ENCODE measurements around the gene CDK14. TPM values are rescaled to one million over a fixed set of nuclear protein-coding genes. Genes with fewer than 3 reads are reported as not detected.

The CDK14 gene
- total RNA-seq, 1 experiment from 2014 or later, result 39.1 TPM

DNA sequence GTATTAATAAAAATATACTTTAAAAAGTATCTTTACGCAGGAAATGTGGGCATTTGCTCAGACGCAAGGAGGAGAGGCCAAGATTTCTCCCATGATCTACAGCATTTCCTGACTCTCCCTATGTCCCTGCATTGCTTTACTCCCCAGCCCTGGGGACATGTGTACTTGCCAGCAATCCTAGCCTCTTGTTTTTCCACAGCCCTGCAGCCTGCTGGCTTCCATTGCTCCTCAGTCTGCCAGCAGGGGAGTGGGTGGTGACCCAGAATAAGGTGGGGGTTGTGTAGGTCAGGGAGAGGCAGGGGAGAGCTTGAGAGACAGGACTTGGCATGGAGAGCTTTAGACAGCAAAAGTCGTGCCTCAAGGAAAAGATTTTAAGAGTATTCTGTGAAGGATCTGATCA is 307.7 kb downstream of the CDK14 start:
- H3K27me3 ChIP-seq (ENCODE audit: insufficient read depth, low read depth), result no peaks in the 10 kb centered on the region
- H3K9me2 ChIP-seq (ENCODE audit: insufficient read depth), result no peaks in the 10 kb centered on the region; the same call in 1 of the 2 replicates
- TF ChIP-seq EZH2 (IDR thresholded peaks at IDR 0.05; ENCODE audit: low read depth), result no peak
- TF ChIP-seq, protein P1, sequence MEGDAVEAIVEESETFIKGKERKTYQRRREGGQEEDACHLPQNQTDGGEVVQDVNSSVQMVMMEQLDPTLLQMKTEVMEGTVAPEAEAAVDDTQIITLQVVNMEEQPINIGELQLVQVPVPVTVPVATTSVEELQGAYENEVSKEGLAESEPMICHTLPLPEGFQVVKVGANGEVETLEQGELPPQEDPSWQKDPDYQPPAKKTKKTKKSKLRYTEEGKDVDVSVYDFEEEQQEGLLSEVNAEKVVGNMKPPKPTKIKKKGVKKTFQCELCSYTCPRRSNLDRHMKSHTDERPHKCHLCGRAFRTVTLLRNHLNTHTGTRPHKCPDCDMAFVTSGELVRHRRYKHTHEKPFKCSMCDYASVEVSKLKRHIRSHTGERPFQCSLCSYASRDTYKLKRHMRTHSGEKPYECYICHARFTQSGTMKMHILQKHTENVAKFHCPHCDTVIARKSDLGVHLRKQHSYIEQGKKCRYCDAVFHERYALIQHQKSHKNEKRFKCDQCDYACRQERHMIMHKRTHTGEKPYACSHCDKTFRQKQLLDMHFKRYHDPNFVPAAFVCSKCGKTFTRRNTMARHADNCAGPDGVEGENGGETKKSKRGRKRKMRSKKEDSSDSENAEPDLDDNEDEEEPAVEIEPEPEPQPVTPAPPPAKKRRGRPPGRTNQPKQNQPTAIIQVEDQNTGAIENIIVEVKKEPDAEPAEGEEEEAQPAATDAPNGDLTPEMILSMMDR (conservative IDR thresholded peaks at IDR 0.05), result no peak
- H4K20me1 ChIP-seq (ENCODE audit: insufficient read depth), result no peaks in the 10 kb centered on the region
- no peak overlapping the region for H3K4me3 ChIP-seq
- H3K27ac ChIP-seq, result no peak overlapping the region
- no peaks in the 10 kb centered on the region for H3K36me3 ChIP-seq (ENCODE audit: low read depth)
- intact Hi-C loops (cut with micrococcal nuclease; ENCODE audit: unreplicated experiment), result no loop called here
- no peaks in the 10 kb centered on the region for H3K9me3 ChIP-seq (ENCODE audit: insufficient read depth, low read depth)
- no TSS peak for BruUV-seq (replicated peaks)
- H3F3A ChIP-seq (ENCODE audit: insufficient read depth, low read depth), result no peaks in the 10 kb centered on the region
- CTCF ChIA-PET, result no interaction called here
- no peak overlapping the region for H3K4me2 ChIP-seq
- no peak for DNase-seq
- no peak overlapping the region for H2AFZ ChIP-seq
- no peaks in the 10 kb centered on the region for H3K4me1 ChIP-seq (replicated peaks; ENCODE audit: insufficient read depth)
- H3K79me2 ChIP-seq (ENCODE audit: low read depth), result no peaks in the 10 kb centered on the region
- POLR2A ChIA-PET (ENCODE audit: unreplicated experiment), result no interaction called here

DNA sequence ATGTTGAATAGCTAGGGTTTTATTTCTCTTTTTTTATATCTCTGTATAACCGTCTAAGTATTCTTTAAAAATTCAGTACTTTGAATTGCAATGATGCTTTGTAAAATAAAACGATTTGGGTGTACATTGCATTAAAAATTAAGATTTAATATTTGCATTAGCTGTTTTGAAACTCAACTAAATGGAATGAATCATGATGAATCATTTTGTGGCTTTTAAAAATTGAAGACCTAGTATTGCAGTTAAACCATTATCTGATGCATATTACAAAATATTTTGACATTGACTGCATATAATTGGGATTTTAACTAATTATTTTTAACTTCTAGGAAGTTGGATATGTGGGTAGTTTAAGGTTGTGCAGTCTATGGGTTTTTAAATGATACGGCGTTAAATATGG is 314.0 kb downstream of the CDK14 start:
- no peak for DNase-seq
- no peaks in the 10 kb centered on the region for H4K20me1 ChIP-seq (ENCODE audit: insufficient read depth)
- no peaks in the 10 kb centered on the region for H3K79me2 ChIP-seq (ENCODE audit: low read depth)
- no peaks in the 10 kb centered on the region for H3K27me3 ChIP-seq (ENCODE audit: insufficient read depth, low read depth)
- no peaks in the 10 kb centered on the region for H3K9me3 ChIP-seq (ENCODE audit: insufficient read depth, low read depth)
- no peak overlapping the region for H2AFZ ChIP-seq
- ChIA-PET CTCF (no interaction called here), POLR2A (ENCODE audit: unreplicated experiment) (no interaction called here)
- no peaks in the 10 kb centered on the region for H3F3A ChIP-seq (ENCODE audit: insufficient read depth, low read depth)
- H3K27ac ChIP-seq, result no peak overlapping the region
- no peaks in the 10 kb centered on the region for H3K36me3 ChIP-seq (ENCODE audit: low read depth)
- no TSS peak for BruUV-seq (replicated peaks)
- H3K4me3 ChIP-seq, result no peak overlapping the region
- intact Hi-C loops (cut with micrococcal nuclease; ENCODE audit: unreplicated experiment), result no loop called here
- H3K9me2 ChIP-seq (ENCODE audit: insufficient read depth), result no peaks in the 10 kb centered on the region
- no peak overlapping the region for H3K4me2 ChIP-seq
- no peaks in the 10 kb centered on the region for H3K4me1 ChIP-seq (replicated peaks; ENCODE audit: insufficient read depth)
- TF ChIP-seq, protein P1 (conservative IDR thresholded peaks at IDR 0.05), result no peak
- no peak for TF ChIP-seq EZH2 (IDR thresholded peaks at IDR 0.05; ENCODE audit: low read depth)

DNA sequence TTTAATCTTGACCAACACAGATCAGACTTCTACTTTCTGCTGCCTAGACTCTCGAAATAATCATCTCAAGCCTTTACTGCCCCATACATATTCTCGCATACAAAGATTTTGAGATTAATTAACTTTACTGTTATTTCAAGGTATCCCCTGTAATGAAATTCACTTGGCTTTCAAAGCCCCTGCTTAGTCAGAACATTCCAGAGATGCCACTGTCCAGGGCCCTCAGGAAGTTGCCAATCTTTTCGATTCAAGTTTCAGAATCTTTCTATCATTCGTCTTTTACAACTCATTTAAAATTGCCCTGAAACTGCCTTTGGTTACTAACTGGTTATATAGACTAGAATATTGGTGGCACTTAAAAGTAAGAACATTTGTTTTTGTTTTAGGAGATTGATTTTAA is 320.2 kb downstream of the CDK14 start:
- Histone ChIP-seq H3K4me1 (replicated peaks; ENCODE audit: insufficient read depth) (no peaks in the 10 kb centered on the region), H3F3A (ENCODE audit: insufficient read depth, low read depth) (no peaks in the 10 kb centered on the region), H3K27me3 (ENCODE audit: insufficient read depth, low read depth) (no peaks in the 10 kb centered on the region), H4K20me1 (ENCODE audit: insufficient read depth) (no peaks in the 10 kb centered on the region), H3K27ac (no peak overlapping the region), H3K9me3 (ENCODE audit: insufficient read depth, low read depth) (no peaks in the 10 kb centered on the region), H3K4me2 (no peak overlapping the region), H3K79me2 (ENCODE audit: low read depth) (no peaks in the 10 kb centered on the region), H3K36me3 (ENCODE audit: low read depth) (no peaks in the 10 kb centered on the region), H2AFZ (no peak overlapping the region), H3K9me2 (ENCODE audit: insufficient read depth) (no peaks in the 10 kb centered on the region), H3K4me3 (no peak overlapping the region)
- POLR2A ChIA-PET (ENCODE audit: unreplicated experiment), result no interaction called here
- intact Hi-C loops (cut with micrococcal nuclease; ENCODE audit: unreplicated experiment), result no loop called here
- CTCF ChIA-PET, result no interaction called here
- TF ChIP-seq, protein P1 (conservative IDR thresholded peaks at IDR 0.05), result no peak
- no peak for TF ChIP-seq EZH2 (IDR thresholded peaks at IDR 0.05; ENCODE audit: low read depth)
- no TSS peak for BruUV-seq (replicated peaks)
- DNase-seq, result no peak
